AG04450 (cell line): ENCODE measurements around the gene ACTR2. TPM values are rescaled to one million over a fixed set of nuclear protein-coding genes. Genes with fewer than 3 reads are reported as not detected.

Experiments
- CTCF ChIA-PET: fragments of 300-600, 350-600 bp; formaldehyde crosslinking; extraction: SDS; loops from one replicate; lab custom pipeline; 2022; ENCODE audit warnings: antibody characterized with exemption, inconsistent platforms; lab: Charles Lee
- POLR2A ChIA-PET: fragments of 350-600 bp; formaldehyde crosslinking; extraction: SDS; loops from one replicate; lab custom pipeline; 2021; ENCODE audit warnings: antibody characterized with exemption, inconsistent platforms; lab: Yijun Ruan, JAX
- DNase-seq: peaks from one replicate; pipeline ENCODE4 v3.0.0-alpha.2; 2011; ENCODE audit warnings: low read depth, low spot score
- H3K27ac ChIP-seq: one replicate; pipeline ENCODE4 v1.5.1; 2012; ENCODE audit warnings: low read depth, low read length, control low read depth
- H3K27me3 ChIP-seq: one replicate; pipeline ENCODE4 v1.6.0; 2012; ENCODE audit warnings: low read length; ENCODE audit not compliant: control insufficient read depth, insufficient read depth
- H3K4me3 ChIP-seq: 2 replicates; pipeline ENCODE4 v1.5.1; 2011; ENCODE audit warnings: mild to moderate bottlenecking, low read depth, low read length, control low read depth
- H3K9me3 ChIP-seq: 2 replicates; pipeline ENCODE4 v1.5.1; 2012; ENCODE audit warnings: low read length; ENCODE audit not compliant: control insufficient read depth, insufficient read depth
- CTCF ChIP-seq: IDR thresholded peaks from 2 replicates; pipeline ENCODE4 v1.5.1; 2011; ENCODE audit warnings: low read depth, low read length, control low read depth, inconsistent platforms
- polyA plus RNA-seq: library from polyadenylated mRNA; depleted of rRNA; stranded (reverse); fragments of >200 nt; gene quantifications from 2 replicates; pipeline ENCODE4 v1.2.3, GENCODE V29; 2011

Gene ACTR2
- polyA plus RNA-seq, 1 experiment, result 240 TPM

GRCh38 chr2:65186872-65187851 is 40.5 kb upstream of the ACTR2 start:
- Histone ChIP-seq H3K27me3 (peaks cover 6% of the 10 kb centered on the region), H3K4me3 (no peak overlapping the region), H3K27ac (no peak overlapping the region), H3K9me3 (no peaks in the 10 kb centered on the region)
- DNase-seq, result peak; percentile 56
- peak; percentile 92 for TF ChIP-seq CTCF
- ChIA-PET POLR2A (interaction anchor here (0.5 to 1.0 kb wide), 3 partner anchors 54 to 174 kb away, joined by 3 to 6 read pairs (median 4); partner anchors contain the start of gene RAB1A), CTCF (interaction anchor here (0.6 to 3.3 kb wide), 36 partner anchors 10 to 354 kb away, joined by 3 to 34 read pairs (median 4); partner anchors contain the start of genes ACTR2, CEP68 and RAB1A)

GRCh38 chr2:65193446-65193845 is 34.2 kb upstream of the ACTR2 start:
- Histone ChIP-seq H3K27ac (no peak overlapping the region), H3K4me3 (no peak overlapping the region), H3K9me3 (no peaks in the 10 kb centered on the region), H3K27me3 (peaks cover 6% of the 10 kb centered on the region)
- no peak for TF ChIP-seq CTCF
- POLR2A ChIA-PET, result interaction anchor here (0.8 kb wide), 1 partner anchor 18 kb away, joined by 4 read pairs; no protein-coding TSS in a partner anchor
- CTCF ChIA-PET, result interaction anchor here (0.7 kb wide), 1 partner anchor 23 kb away, joined by 5 read pairs; no protein-coding TSS in a partner anchor
- no peak for DNase-seq

- H3K4me3 ChIP-seq, result no peak overlapping the region
- 0 out of 2 replicates have a peak, but pooled peaks cover 2% of the 10 kb centered on the region for H3K9me3 ChIP-seq
- peaks cover 6% of the 10 kb centered on the region for H3K27me3 ChIP-seq
- H3K27ac ChIP-seq, result no peak overlapping the region
- ChIA-PET CTCF (interaction anchor here (1.2 kb wide), 1 partner anchor 12 kb away, joined by 5 read pairs; no protein-coding TSS in a partner anchor), POLR2A (no interaction called here)
- DNase-seq, result no peak
- no peak for TF ChIP-seq CTCF
Measured at GRCh38 chr2:65198737-65199136, 28.9 kb upstream of the ACTR2 start.

GRCh38 chr2:65199166-65199565 is 28.5 kb upstream of the ACTR2 start:
- Histone ChIP-seq H3K4me3 (no peak overlapping the region), H3K9me3 (0 out of 2 replicates have a peak, but pooled peaks cover 2% of the 10 kb centered on the region), H3K27me3 (peaks cover 6% of the 10 kb centered on the region), H3K27ac (no peak overlapping the region)
- TF ChIP-seq CTCF, result no peak
- CTCF ChIA-PET, result interaction anchor here (1.2 kb wide), 1 partner anchor 12 kb away, joined by 5 read pairs; no protein-coding TSS in a partner anchor
- POLR2A ChIA-PET, result no interaction called here
- no peak for DNase-seq
